Pancreas (tissue), 10 donors: ENCODE measurements around the gene SMOC2. TPM values are rescaled to one million over a fixed set of nuclear protein-coding genes. Genes with fewer than 3 reads are reported as not detected.
A peak's percentile ranks its signal among the peaks of the same experiment; 100 is the strongest.

ENCODE experiments used
- ATAC-seq, 4 donors: fragments of 200-7000 bp; cut with Tn5 transposase; one replicate each; pipeline versions ENCODE4 v1.8.0 to v1.9.1; 2020; ENCODE audit warnings: mild to moderate bottlenecking in 4 of 4, moderate library complexity in 4 of 4
- DNase-seq, 6 donors: peaks; one replicate each; pipeline ENCODE4 v3.0.0-alpha.2; 2020
- FAIRE-seq: peaks from 2 replicates; lab custom pipeline; 2012; peaks lifted over from hg19 to GRCh38; lab: Jason Lieb, UNC
- H3K27ac ChIP-seq, 4 donors: fragments of 200-600 bp; sonication (generic); 1 replicate in 3 of 4; 2 replicates in 1 of 4; pipeline versions ENCODE4 v1.5.0 to v1.8.0; 2020
- H3K27me3 ChIP-seq, 4 donors: fragments of 200-600 bp; one replicate each; pipeline ENCODE4 v1.8.0; 2021
- H3K36me3 ChIP-seq, 3 donors: fragments of 200-600 bp; sonication (generic) in 1 of 3; one replicate each; pipeline versions ENCODE4 v1.5.0 to v1.8.0; 2020 to 2021
- H3K4me1 ChIP-seq, 3 donors: fragments of 200-600 bp; one replicate each; pipeline ENCODE4 v1.8.0; 2021
- H3K4me3 ChIP-seq, 4 donors: fragments of 200-600 bp; sonication (generic) in 2 of 4; one replicate each; pipeline versions ENCODE4 v1.5.0 to v1.8.0; 2020 to 2021
- H3K9me3 ChIP-seq, 4 donors: fragments of 200-600 bp; one replicate each; pipeline ENCODE4 v1.8.0; 2021
- CTCF ChIP-seq, 4 donors: fragments of 200-600 bp; sonication (generic) in 3 of 4; IDR thresholded peaks; one replicate each; pipeline versions ENCODE4 v1.5.0 to v1.8.0; 2021; ENCODE audit warnings: antibody characterized with exemption in 4 of 4
- WGBS, 2 donors: extraction: QIAGEN DNeasy Blood & Tissue Kit; methylation state at CpG; one replicate each; pipeline ENCODE4 v1.1.7; 2013; 5-methylcytosine and 5-hydroxymethylcytosine counted together
- intact Hi-C, 3 donors: fragments of 100-400 bp; cut with DNase I; formaldehyde crosslinking; loops; one replicate each; pipeline versions ENCODE4 v1.11.1 to v1.14.2; 2022
- polyA plus RNA-seq, 2 donors: library from polyadenylated mRNA; stranded (reverse); fragments of 200-250 nt; gene quantifications; one replicate each; pipeline ENCODE4 v1.2.3, GENCODE V29; 2013
- total RNA-seq, 6 donors: library from RNA; stranded (reverse); fragmentation: NEBNext Ultra II Directional in 4 of 6; extraction: Animal tissue kit (Norgen Biotek cat#: 25700) in 4 of 6; gene quantifications; one replicate each; pipeline versions ENCODE4 v1.2.1 to v1.2.4, GENCODE V29; 2021 to 2023
- donor health status: healthy with polysubstance abuse.
- donor health status: DM: no; HTN: no; CAD: no; lungs with moderate emphysema.
- donor health status: DM: no; HTN: no; CAD: no.
- donor health status: control.
- donor health status: control.
- donor health status: Bipolar disorder and iron deficiency.
- donor health status: DM: yes; HTN: yes; CAD: no.
- donor health status: DM: no; HTN: no; CAD: no.
- donor health status: DM: no; HTN: no; CAD: no.
- donor health status: DM: yes; HTN: yes; CAD: no.

Gene SMOC2
- total and polyA plus RNA-seq, 8 donors: 2.5 to 18.4 (median 6.5) TPM

DNA sequence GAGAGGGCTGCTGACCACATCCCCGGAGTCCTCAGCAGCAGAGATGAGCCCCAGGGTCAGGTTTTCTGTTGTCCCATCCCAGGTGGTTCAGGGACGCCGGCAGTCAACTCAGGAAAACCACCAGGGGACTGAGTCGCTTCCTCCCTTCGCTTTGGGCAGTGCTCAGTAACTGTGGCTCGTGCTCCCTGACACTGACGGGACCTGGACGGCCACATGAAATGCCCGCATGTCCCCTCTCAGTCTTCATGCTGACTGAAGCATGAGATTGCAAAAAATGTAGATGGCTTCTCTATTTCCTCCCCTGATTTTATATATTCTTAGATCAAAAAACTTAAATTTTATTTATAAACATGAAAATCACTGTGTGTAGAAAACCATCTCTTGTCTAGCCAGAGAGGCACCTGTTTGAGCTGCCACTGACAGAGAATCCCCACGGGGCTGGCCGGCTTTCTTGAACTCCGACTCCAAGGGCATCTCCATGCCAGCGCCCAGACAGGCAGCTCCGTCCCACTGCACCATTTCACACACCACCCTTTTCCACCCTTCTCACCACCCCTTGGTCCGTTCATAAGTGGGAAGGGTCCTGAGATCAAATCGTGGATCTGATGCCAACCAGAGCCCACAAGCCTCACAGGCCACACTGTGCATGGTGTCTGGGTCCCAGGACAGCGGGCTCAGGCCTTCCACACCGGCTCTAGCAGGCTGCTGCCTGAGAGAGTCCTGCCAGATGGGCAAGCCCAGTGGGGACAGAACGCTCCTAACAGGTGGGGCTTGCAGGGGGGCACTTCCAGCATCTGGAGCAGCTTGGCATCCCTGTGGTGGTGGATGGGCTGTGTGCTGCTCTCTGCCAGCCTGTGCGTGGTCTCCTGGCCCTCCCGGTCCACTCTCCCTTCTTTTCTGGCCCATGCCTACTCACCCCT, 98.2 kb downstream of the SMOC2 start:
- 79 to 86% methylated on average over 21 of the region's 21 CpGs for WGBS, 2 donors
- Histone ChIP-seq H3K27me3 (no peaks in the 10 kb centered on the region), H3K36me3 (no peaks in the 10 kb centered on the region), H3K4me3 (no peak overlapping the region), H3K9me3 (no peaks in the 10 kb centered on the region), H3K27ac (no peak overlapping the region), H3K4me1 (no peaks in the 10 kb centered on the region)
- FAIRE-seq (no peak), ATAC-seq (no peak), DNase-seq (no peak)
- TF ChIP-seq CTCF (IDR thresholded peaks at IDR 0.05): no peak
- intact Hi-C loops: no loop called here

DNA sequence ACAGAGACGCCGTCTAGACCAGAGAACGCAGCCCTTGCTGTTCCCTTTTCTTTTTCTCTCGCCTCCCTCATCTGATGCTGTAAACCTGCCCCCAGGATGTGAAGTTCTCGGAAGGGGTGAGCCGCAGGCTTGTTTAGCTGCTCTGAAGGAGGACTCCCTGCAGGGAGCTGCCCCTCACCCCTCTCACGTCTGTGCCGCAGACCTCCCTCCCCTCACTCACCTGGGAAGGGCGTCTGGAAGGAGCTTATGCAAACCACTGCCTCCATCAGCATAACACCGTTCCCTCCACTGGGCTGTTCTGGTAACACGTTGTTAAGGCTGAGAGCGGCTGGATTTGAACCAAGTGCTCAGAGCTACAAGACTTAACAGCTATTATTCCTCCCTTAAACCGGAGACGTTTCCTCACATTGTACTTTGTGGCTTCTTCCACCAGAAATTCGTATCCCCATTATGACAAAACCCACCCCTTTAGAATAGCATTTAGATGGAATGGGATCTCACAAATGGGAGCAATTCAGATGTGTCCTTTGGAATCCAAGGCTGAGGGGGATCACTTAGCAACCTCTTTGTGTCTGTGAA, 99.8 kb downstream of the SMOC2 start:
- Histone ChIP-seq H3K36me3 (no peaks in the 10 kb centered on the region), H3K27ac (no peak overlapping the region), H3K27me3 (no peaks in the 10 kb centered on the region), H3K4me1 (no peaks in the 10 kb centered on the region), H3K4me3 (no peak overlapping the region), H3K9me3 (no peaks in the 10 kb centered on the region)
- no peak for TF ChIP-seq CTCF (IDR thresholded peaks at IDR 0.05)
- 73 to 74% methylated on average over 15 of the region's 15 CpGs for WGBS, 2 donors
- DNase-seq (no peak), FAIRE-seq (no peak), ATAC-seq (no peak)
- intact Hi-C loops: no loop called here

- no peak overlapping the region for H3K4me3 ChIP-seq
- ATAC-seq: no peak
- H3K36me3 ChIP-seq: no peaks in the 10 kb centered on the region
- TF ChIP-seq CTCF (IDR thresholded peaks at IDR 0.05): no peak
- no peaks in the 10 kb centered on the region for H3K27me3 ChIP-seq
- no peak for FAIRE-seq
- no peaks in the 10 kb centered on the region for H3K4me1 ChIP-seq
- 71 to 80% methylated on average over 4 of the region's 4 CpGs for WGBS, 2 donors
- no peak for DNase-seq
- H3K27ac ChIP-seq: no peak overlapping the region
- no peaks in the 10 kb centered on the region for H3K9me3 ChIP-seq
- intact Hi-C loops: no loop called here
These were observed 100.3 kb downstream of the SMOC2 start for GRCh38 chr6:168541307-168541706.

GRCh38 chr6:168542301-168542700, 101.3 kb downstream of the SMOC2 start:
- DNase-seq (no peak), ATAC-seq (no peak), FAIRE-seq (no peak)
- Histone ChIP-seq H3K9me3 (no peaks in the 10 kb centered on the region), H3K4me3 (no peak overlapping the region), H3K27me3 (no peaks in the 10 kb centered on the region), H3K36me3 (no peaks in the 10 kb centered on the region), H3K27ac (no peak overlapping the region), H3K4me1 (no peaks in the 10 kb centered on the region)
- intact Hi-C loops: no loop called here
- 67 to 73% methylated on average over 8 of the region's 8 CpGs for WGBS, 2 donors
- no peak for TF ChIP-seq CTCF (IDR thresholded peaks at IDR 0.05)

GRCh38 chr6:168545428-168545827, 104.4 kb downstream of the SMOC2 start:
- TF ChIP-seq CTCF (IDR thresholded peaks at IDR 0.05): no peak
- Histone ChIP-seq H3K4me3 (no peak overlapping the region), H3K36me3 (no peaks in the 10 kb centered on the region), H3K27ac (no peak overlapping the region), H3K4me1 (no peaks in the 10 kb centered on the region), H3K27me3 (no peaks in the 10 kb centered on the region), H3K9me3 (no peaks in the 10 kb centered on the region)
- ATAC-seq: peak in 2 of 4 donors; percentile 19 to 31
- intact Hi-C loops: no loop called here
- 74 to 78% methylated on average over 6 of the region's 6 CpGs for WGBS, 2 donors
- DNase-seq: no peak
- no peak for FAIRE-seq
